Liver (tissue), 9 donors: ENCODE data around the gene CACNA1B. TPM values are rescaled to one million over a fixed set of nuclear protein-coding genes. Genes with fewer than 3 reads are reported as not detected.
A peak's percentile ranks its signal among the peaks of the same experiment; 100 is the strongest.

ENCODE experiments used
- DNase-seq: peaks from one replicate; pipeline ENCODE4 v3.0.0-alpha.2; 2017; ENCODE audit warnings: low spot score
- H3K27ac ChIP-seq, 2 donors: one replicate each; pipeline ENCODE4 v1.7.0; 2013; ENCODE audit warnings: inconsistent platforms in 2 of 2, low read length in 2 of 2, control low read depth in 1 of 2, low read depth in 1 of 2, mild to moderate bottlenecking in 1 of 2
- H3K27me3 ChIP-seq, 4 donors: one replicate each; pipeline versions ENCODE4 v1.6.1 to v1.7.0; 2013; ENCODE audit warnings: low read length in 3 of 4, inconsistent platforms in 1 of 4, mild to moderate bottlenecking in 1 of 4, moderate library complexity in 1 of 4; ENCODE audit not compliant: control insufficient read depth in 4 of 4, insufficient read depth in 4 of 4
- H3K36me3 ChIP-seq, 4 donors: one replicate each; pipeline versions ENCODE4 v1.6.1 to v1.7.0; 2013; ENCODE audit warnings: low read length in 3 of 4, mild to moderate bottlenecking in 3 of 4, low read depth in 1 of 4, moderate library complexity in 1 of 4; ENCODE audit not compliant: control insufficient read depth in 4 of 4, insufficient read depth in 3 of 4
- H3K4me1 ChIP-seq, 4 donors: one replicate each; pipeline versions ENCODE4 v1.6.1 to v1.7.0; 2013; ENCODE audit warnings: low read length in 3 of 4, mild to moderate bottlenecking in 3 of 4, moderate library complexity in 1 of 4; ENCODE audit not compliant: control insufficient read depth in 4 of 4, insufficient read depth in 4 of 4
- H3K4me3 ChIP-seq, 3 donors: one replicate each; pipeline versions ENCODE4 v1.6.1 to v1.7.0; 2013; ENCODE audit warnings: low read length in 3 of 3, control low read depth in 1 of 3, low read depth in 1 of 3, mild to moderate bottlenecking in 1 of 3
- H3K9ac ChIP-seq, 2 donors: one replicate each; pipeline ENCODE4 v1.7.0; 2013; ENCODE audit warnings: low read length in 2 of 2, mild to moderate bottlenecking in 2 of 2, moderate library complexity in 2 of 2, control low read depth in 1 of 2, low read depth in 1 of 2
- H3K9me3 ChIP-seq, 4 donors: one replicate each; pipeline versions ENCODE4 v1.6.1 to v1.7.0; 2013; ENCODE audit warnings: low read length in 3 of 4; ENCODE audit not compliant: control insufficient read depth in 4 of 4
- EGR1 ChIP-seq, 2 donors: IDR thresholded peaks; 2 replicates each; pipeline ENCODE4 v1.6.1; 2016 to 2018; ENCODE audit warnings: antibody characterized with exemption in 2 of 2, low read depth in 2 of 2
- FOXA1 ChIP-seq: IDR thresholded peaks from 2 replicates; pipeline ENCODE4 v1.6.1; 2016; ENCODE audit warnings: antibody characterized with exemption
- GABPA ChIP-seq, 2 donors: IDR thresholded peaks in 1 of 2; conservative IDR thresholded peaks in 1 of 2; 2 replicates each; pipeline ENCODE4 v1.6.1; 2016; ENCODE audit warnings: antibody characterized with exemption in 2 of 2, mild to moderate bottlenecking in 1 of 2, moderate library complexity in 1 of 2
- HNF4A ChIP-seq, 2 donors: conservative IDR thresholded peaks; 2 replicates each; pipeline ENCODE4 v1.6.1; 2016; ENCODE audit warnings: antibody characterized with exemption in 2 of 2, mild to moderate bottlenecking in 2 of 2
- HNF4G ChIP-seq: IDR thresholded peaks from 2 replicates; pipeline ENCODE4 v1.6.1; 2016; ENCODE audit warnings: antibody characterized with exemption
- NR2F2 ChIP-seq: IDR thresholded peaks from 2 replicates; pipeline ENCODE4 v1.6.1; 2016; ENCODE audit warnings: antibody characterized with exemption
- RAD21 ChIP-seq, 2 donors: IDR thresholded peaks; 2 replicates each; pipeline ENCODE4 v1.6.1; 2016; ENCODE audit warnings: antibody characterized with exemption in 2 of 2, mild to moderate bottlenecking in 2 of 2
- RXRA ChIP-seq, 2 donors: IDR thresholded peaks; 2 replicates each; pipeline ENCODE4 v1.6.1; 2017 to 2018; ENCODE audit warnings: antibody characterized with exemption in 2 of 2, mild to moderate bottlenecking in 1 of 2
- SP1 ChIP-seq: IDR thresholded peaks from 2 replicates; pipeline ENCODE4 v1.6.1; 2018; ENCODE audit warnings: antibody characterized with exemption, mild to moderate bottlenecking
- TAF1 ChIP-seq: conservative IDR thresholded peaks from 2 replicates; pipeline ENCODE4 v1.6.1; 2016; ENCODE audit warnings: antibody characterized with exemption, mild to moderate bottlenecking
- YY1 ChIP-seq: IDR thresholded peaks from 2 replicates; pipeline ENCODE4 v1.6.1; 2016; ENCODE audit warnings: antibody characterized with exemption, mild to moderate bottlenecking
- WGBS: extraction: QIAGEN DNeasy Blood & Tissue Kit; methylation state at CpG from one replicate; pipeline ENCODE4 v1.1.7; 2013; 5-methylcytosine and 5-hydroxymethylcytosine counted together
- polyA plus RNA-seq, 2 donors: library from polyadenylated mRNA; stranded (reverse) in 1 of 2; unstranded in 1 of 2; fragments of 200-250 nt in 1 of 2; fragments of >200 nt in 1 of 2; fragmentation: Nextera tagmentation in 1 of 2; extraction: Ambion mirVana in 1 of 2; gene quantifications; one replicate each; pipeline versions ENCODE4 v1.2.1 to v1.2.3, GENCODE V29; 2013 to 2015
- total RNA-seq, 2 donors: library from RNA; depleted of rRNA; stranded (reverse); fragments of >200 nt; gene quantifications; one replicate each; pipeline ENCODE4 v1.2.3, GENCODE V29; 2014
- TF ChIP-seq, protein P1 (sequence below): IDR thresholded peaks from 2 replicates; pipeline ENCODE4 v1.6.1; 2016; ENCODE audit warnings: antibody characterized with exemption
- TF ChIP-seq, protein P2 (sequence below): IDR thresholded peaks from 2 replicates; pipeline ENCODE4 v1.6.1; 2016; ENCODE audit warnings: antibody characterized with exemption
- TF ChIP-seq, protein P3 (sequence below): IDR thresholded peaks from 2 replicates; pipeline ENCODE4 v1.6.1; 2016; ENCODE audit warnings: antibody characterized with exemption
- TF ChIP-seq, protein P4 (sequence below): IDR thresholded peaks from 2 replicates; pipeline ENCODE4 v1.6.1; 2016; ENCODE audit warnings: antibody characterized with exemption, mild to moderate bottlenecking
- TF ChIP-seq, protein P5 (sequence below): fragments of 150-350 bp; IDR thresholded peaks from 2 replicates; pipeline ENCODE4 v1.5.1; 2017; ENCODE audit warnings: improper control_type of control experiment, low read depth, low read length; ENCODE audit not compliant: missing input control
- donor health status: healthy.
- donor health status: healthy.
- donor health status: healthy.
- donor health status: healthy.
- donor health status: healthy.

The CACNA1B gene
- total and polyA plus RNA-seq, 4 donors: under 0.01 to 0.05 TPM; not detected in 2

DNA sequence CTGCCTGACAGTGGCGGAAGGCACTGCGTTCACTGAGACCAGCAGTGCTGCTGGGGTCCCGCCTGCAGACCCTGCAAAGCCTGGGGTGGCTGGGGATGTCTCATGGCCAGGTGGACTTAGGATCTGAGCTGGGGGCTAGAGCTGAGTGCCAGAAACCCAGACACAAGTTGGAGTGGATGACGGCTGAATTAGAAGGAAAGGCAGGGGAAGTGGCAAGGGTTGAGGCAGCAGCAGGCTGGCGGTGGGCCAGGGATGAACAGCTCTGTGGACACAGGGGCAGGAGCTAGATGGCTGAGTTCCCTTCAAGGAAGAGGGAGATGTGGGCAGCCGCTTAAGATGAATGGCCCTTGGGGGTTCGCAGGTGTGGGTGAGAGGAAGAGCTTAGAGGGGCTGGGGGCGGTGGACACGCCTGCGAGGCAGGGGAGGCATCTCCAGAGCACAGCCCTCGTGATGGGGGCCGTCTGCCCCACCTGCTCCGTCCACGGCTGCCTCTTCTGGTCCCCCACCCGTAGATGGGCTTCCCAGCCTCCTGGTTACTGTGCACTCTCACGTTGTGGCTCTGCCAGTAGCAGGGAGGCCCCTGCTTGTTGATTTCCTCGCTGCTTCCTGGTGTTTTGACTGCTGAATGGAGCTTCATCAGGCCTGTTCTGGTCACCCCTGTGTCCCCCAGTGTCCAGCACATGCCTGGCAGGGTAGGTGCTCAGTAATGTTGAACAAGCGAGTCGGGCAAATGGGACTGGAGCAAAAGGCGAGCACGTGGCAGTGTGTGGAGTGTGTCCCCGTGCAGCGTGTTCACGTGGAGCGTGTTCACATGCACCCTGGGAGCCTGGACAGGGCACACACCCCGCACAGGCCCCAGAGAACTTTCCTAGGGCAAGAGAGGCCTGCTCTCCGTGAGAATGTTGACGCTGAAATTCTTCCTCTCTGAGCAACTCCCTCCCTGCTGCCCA, 168.2 kb downstream of the CACNA1B start:
- no peak overlapping the region for H3K27ac ChIP-seq
- no peak overlapping the region for H3K4me3 ChIP-seq
- peak; percentile 33 for DNase-seq
- H3K27me3 ChIP-seq: peaks cover 0 to under 1% (median 0%) of the 10 kb centered on the region in 4 donors
- WGBS: 79% methylated on average over 28 of the region's 28 CpGs
- TF ChIP-seq RAD21 (IDR thresholded peaks at IDR 0.05) (no peak), HNF4G (no peak), YY1 (no peak), RXRA (IDR thresholded peaks at IDR 0.05) (no peak), SP1 (no peak), FOXA1 (no peak), EGR1 (IDR thresholded peaks at IDR 0.05; ENCODE audit: low read depth in 2 of 2) (no peak), TAF1 (no peak), NR2F2 (no peak), GABPA (IDR thresholded peaks at IDR 0.05 in 1 of 2, conservative IDR thresholded peaks at IDR 0.05 in 1 of 2) (no peak), HNF4A (conservative IDR thresholded peaks at IDR 0.05) (no peak)
- TF ChIP-seq, protein P1, sequence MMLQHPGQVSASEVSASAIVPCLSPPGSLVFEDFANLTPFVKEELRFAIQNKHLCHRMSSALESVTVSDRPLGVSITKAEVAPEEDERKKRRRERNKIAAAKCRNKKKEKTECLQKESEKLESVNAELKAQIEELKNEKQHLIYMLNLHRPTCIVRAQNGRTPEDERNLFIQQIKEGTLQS: no peak
- TF ChIP-seq, protein P2, sequence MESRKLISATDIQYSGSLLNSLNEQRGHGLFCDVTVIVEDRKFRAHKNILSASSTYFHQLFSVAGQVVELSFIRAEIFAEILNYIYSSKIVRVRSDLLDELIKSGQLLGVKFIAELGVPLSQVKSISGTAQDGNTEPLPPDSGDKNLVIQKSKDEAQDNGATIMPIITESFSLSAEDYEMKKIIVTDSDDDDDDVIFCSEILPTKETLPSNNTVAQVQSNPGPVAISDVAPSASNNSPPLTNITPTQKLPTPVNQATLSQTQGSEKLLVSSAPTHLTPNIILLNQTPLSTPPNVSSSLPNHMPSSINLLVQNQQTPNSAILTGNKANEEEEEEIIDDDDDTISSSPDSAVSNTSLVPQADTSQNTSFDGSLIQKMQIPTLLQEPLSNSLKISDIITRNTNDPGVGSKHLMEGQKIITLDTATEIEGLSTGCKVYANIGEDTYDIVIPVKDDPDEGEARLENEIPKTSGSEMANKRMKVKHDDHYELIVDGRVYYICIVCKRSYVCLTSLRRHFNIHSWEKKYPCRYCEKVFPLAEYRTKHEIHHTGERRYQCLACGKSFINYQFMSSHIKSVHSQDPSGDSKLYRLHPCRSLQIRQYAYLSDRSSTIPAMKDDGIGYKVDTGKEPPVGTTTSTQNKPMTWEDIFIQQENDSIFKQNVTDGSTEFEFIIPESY: no peak
- TF ChIP-seq, protein P3, sequence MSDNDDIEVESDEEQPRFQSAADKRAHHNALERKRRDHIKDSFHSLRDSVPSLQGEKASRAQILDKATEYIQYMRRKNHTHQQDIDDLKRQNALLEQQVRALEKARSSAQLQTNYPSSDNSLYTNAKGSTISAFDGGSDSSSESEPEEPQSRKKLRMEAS: no peak
- TF ChIP-seq, protein P4, sequence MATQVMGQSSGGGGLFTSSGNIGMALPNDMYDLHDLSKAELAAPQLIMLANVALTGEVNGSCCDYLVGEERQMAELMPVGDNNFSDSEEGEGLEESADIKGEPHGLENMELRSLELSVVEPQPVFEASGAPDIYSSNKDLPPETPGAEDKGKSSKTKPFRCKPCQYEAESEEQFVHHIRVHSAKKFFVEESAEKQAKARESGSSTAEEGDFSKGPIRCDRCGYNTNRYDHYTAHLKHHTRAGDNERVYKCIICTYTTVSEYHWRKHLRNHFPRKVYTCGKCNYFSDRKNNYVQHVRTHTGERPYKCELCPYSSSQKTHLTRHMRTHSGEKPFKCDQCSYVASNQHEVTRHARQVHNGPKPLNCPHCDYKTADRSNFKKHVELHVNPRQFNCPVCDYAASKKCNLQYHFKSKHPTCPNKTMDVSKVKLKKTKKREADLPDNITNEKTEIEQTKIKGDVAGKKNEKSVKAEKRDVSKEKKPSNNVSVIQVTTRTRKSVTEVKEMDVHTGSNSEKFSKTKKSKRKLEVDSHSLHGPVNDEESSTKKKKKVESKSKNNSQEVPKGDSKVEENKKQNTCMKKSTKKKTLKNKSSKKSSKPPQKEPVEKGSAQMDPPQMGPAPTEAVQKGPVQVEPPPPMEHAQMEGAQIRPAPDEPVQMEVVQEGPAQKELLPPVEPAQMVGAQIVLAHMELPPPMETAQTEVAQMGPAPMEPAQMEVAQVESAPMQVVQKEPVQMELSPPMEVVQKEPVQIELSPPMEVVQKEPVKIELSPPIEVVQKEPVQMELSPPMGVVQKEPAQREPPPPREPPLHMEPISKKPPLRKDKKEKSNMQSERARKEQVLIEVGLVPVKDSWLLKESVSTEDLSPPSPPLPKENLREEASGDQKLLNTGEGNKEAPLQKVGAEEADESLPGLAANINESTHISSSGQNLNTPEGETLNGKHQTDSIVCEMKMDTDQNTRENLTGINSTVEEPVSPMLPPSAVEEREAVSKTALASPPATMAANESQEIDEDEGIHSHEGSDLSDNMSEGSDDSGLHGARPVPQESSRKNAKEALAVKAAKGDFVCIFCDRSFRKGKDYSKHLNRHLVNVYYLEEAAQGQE: no peak
- TF ChIP-seq, protein P5, sequence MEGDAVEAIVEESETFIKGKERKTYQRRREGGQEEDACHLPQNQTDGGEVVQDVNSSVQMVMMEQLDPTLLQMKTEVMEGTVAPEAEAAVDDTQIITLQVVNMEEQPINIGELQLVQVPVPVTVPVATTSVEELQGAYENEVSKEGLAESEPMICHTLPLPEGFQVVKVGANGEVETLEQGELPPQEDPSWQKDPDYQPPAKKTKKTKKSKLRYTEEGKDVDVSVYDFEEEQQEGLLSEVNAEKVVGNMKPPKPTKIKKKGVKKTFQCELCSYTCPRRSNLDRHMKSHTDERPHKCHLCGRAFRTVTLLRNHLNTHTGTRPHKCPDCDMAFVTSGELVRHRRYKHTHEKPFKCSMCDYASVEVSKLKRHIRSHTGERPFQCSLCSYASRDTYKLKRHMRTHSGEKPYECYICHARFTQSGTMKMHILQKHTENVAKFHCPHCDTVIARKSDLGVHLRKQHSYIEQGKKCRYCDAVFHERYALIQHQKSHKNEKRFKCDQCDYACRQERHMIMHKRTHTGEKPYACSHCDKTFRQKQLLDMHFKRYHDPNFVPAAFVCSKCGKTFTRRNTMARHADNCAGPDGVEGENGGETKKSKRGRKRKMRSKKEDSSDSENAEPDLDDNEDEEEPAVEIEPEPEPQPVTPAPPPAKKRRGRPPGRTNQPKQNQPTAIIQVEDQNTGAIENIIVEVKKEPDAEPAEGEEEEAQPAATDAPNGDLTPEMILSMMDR: no peak
- H3K4me1 ChIP-seq: no peaks in the 10 kb centered on the region
- H3K9me3 ChIP-seq: no peaks in the 10 kb centered on the region
- no peak overlapping the region for H3K9ac ChIP-seq
- no peaks in the 10 kb centered on the region for H3K36me3 ChIP-seq
